ENCODE results near the gene ALKAL2. TPM values are rescaled to one million over a fixed set of nuclear protein-coding genes. Genes with fewer than 3 reads are reported as not detected.
A peak's percentile ranks its signal among the peaks of the same experiment; 100 is the strongest.

ALKAL2 gene
- total RNA-seq, 1 donor from 2014 or later, result 50.0 TPM

GRCh38 chr2:278927-279320, 9.0 kb downstream of the ALKAL2 start:
- H3K27ac Mint-ChIP-seq (ENCODE audit: unreplicated experiment), result no peak overlapping the region
- H3K27me3 Mint-ChIP-seq (ENCODE audit: unreplicated experiment), result no peaks in the 10 kb centered on the region
- no peak for TF ChIP-seq CTCF (IDR thresholded peaks at IDR 0.05)
- H3K4me3 Mint-ChIP-seq (ENCODE audit: unreplicated experiment), result no peak overlapping the region
- H3K36me3 Mint-ChIP-seq (ENCODE audit: unreplicated experiment), result peaks cover 58% of the 10 kb centered on the region
- no peak for DNase-seq (ENCODE audit: extremely low spot score, unreplicated experiment)
- H3K9me3 Mint-ChIP-seq (ENCODE audit: unreplicated experiment), result no peaks in the 10 kb centered on the region
- no peaks in the 10 kb centered on the region for H3K4me1 Mint-ChIP-seq (ENCODE audit: unreplicated experiment)

DNA sequence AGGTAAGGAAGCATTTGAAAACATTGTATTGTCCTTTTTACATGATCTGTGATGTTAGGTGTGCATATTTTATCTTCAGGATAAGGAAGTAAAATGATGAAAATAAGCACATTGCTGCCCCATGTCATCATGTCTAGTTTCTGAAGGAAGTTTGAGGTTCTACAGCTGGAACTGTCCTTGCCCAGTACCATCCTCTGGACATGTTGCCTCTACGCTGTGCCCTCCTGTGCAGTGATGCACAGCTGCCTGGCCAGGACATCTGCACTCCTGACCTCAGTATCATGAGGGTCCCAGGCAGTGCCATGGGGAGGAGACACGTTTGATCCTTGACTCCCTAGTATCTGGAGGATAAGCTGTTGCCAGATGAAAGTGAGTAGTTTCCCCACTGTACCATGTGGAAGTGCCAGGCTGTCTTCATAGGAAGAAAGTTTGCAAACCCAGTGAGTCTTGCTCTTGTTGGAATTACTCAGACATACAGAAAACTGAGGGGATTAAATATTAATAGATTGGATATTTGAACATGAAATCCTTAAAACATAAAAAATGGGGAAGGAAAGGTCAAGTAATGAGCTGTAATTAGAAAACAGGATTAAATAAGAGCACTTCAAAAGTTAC, 9.5 kb downstream of the ALKAL2 start:
- no peak overlapping the region for H3K27ac Mint-ChIP-seq (ENCODE audit: unreplicated experiment)
- H3K4me1 Mint-ChIP-seq (ENCODE audit: unreplicated experiment), result no peaks in the 10 kb centered on the region
- no peaks in the 10 kb centered on the region for H3K9me3 Mint-ChIP-seq (ENCODE audit: unreplicated experiment)
- H3K27me3 Mint-ChIP-seq (ENCODE audit: unreplicated experiment), result no peaks in the 10 kb centered on the region
- H3K4me3 Mint-ChIP-seq (ENCODE audit: unreplicated experiment), result no peak overlapping the region
- peaks cover 55% of the 10 kb centered on the region for H3K36me3 Mint-ChIP-seq (ENCODE audit: unreplicated experiment)
- TF ChIP-seq CTCF (IDR thresholded peaks at IDR 0.05), result no peak
- no peak for DNase-seq (ENCODE audit: extremely low spot score, unreplicated experiment)

GRCh38 chr2:275466-275865, 12.4 kb downstream of the ALKAL2 start:
- DNase-seq (ENCODE audit: extremely low spot score, unreplicated experiment), result no peak
- H3K9me3 Mint-ChIP-seq (ENCODE audit: unreplicated experiment), result no peaks in the 10 kb centered on the region
- no peak overlapping the region for H3K4me3 Mint-ChIP-seq (ENCODE audit: unreplicated experiment)
- H3K4me1 Mint-ChIP-seq (ENCODE audit: unreplicated experiment), result peaks cover 2% of the 10 kb centered on the region
- no peaks in the 10 kb centered on the region for H3K27me3 Mint-ChIP-seq (ENCODE audit: unreplicated experiment)
- no peak for TF ChIP-seq CTCF (IDR thresholded peaks at IDR 0.05)
- peaks cover 40% of the 10 kb centered on the region for H3K36me3 Mint-ChIP-seq (ENCODE audit: unreplicated experiment)
- H3K27ac Mint-ChIP-seq (ENCODE audit: unreplicated experiment), result no peak overlapping the region

- peak overlapping the region; percentile 67 for H3K27ac Mint-ChIP-seq (ENCODE audit: unreplicated experiment)
- no peak for DNase-seq (ENCODE audit: extremely low spot score, unreplicated experiment)
- H3K4me3 Mint-ChIP-seq (ENCODE audit: unreplicated experiment), result no peak overlapping the region
- H3K36me3 Mint-ChIP-seq (ENCODE audit: unreplicated experiment), result peaks cover 35% of the 10 kb centered on the region
- H3K4me1 Mint-ChIP-seq (ENCODE audit: unreplicated experiment), result peaks cover 8% of the 10 kb centered on the region
- H3K9me3 Mint-ChIP-seq (ENCODE audit: unreplicated experiment), result no peaks in the 10 kb centered on the region
- H3K27me3 Mint-ChIP-seq (ENCODE audit: unreplicated experiment), result no peaks in the 10 kb centered on the region
- no peak for TF ChIP-seq CTCF (IDR thresholded peaks at IDR 0.05)
These were observed 13.4 kb downstream of the ALKAL2 start for GRCh38 chr2:274503-274902.

DNA sequence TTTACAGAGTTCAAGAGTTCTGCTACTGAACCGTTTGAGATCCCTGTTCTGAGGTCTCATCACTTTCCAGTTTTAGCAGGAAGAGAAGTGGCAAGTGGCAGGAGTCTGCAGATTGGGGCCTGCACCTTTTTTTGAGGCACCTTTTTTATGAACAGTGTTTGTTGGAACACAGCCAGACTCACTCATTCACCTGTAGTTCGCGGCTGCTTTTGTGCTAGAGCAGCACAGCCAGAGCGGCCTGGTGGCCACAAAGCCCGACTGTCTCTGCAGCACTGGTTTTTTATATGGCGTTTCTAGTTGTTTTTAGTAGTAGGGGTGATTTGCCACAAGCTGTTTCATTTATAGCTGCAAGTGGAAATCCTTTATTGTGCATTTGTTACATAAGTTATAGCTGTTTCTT, 14.6 kb downstream of the ALKAL2 start:
- H3K36me3 Mint-ChIP-seq (ENCODE audit: unreplicated experiment), result peaks cover 29% of the 10 kb centered on the region
- H3K4me1 Mint-ChIP-seq (ENCODE audit: unreplicated experiment), result peaks cover 9% of the 10 kb centered on the region
- H3K27me3 Mint-ChIP-seq (ENCODE audit: unreplicated experiment), result no peaks in the 10 kb centered on the region
- no peaks in the 10 kb centered on the region for H3K9me3 Mint-ChIP-seq (ENCODE audit: unreplicated experiment)
- no peak for TF ChIP-seq CTCF (IDR thresholded peaks at IDR 0.05)
- DNase-seq (ENCODE audit: extremely low spot score, unreplicated experiment), result no peak
- H3K4me3 Mint-ChIP-seq (ENCODE audit: unreplicated experiment), result no peak overlapping the region
- no peak overlapping the region for H3K27ac Mint-ChIP-seq (ENCODE audit: unreplicated experiment)
